ENCODE data around the gene DPYSL5. TPM values are rescaled to one million over a fixed set of nuclear protein-coding genes. Genes with fewer than 3 reads are reported as not detected.
A peak's percentile ranks its signal among the peaks of the same experiment; 100 is the strongest.

The DPYSL5 gene
- total RNA-seq, 2 donors from 2014 or later: not detected

GRCh38 chr2:26945991-26946750 lies 98.2 kb downstream of the DPYSL5 start:
- intact Hi-C loops (cut with DNase I): no loop called here
- no peak for DNase-seq (ENCODE audit: low spot score)

DNA sequence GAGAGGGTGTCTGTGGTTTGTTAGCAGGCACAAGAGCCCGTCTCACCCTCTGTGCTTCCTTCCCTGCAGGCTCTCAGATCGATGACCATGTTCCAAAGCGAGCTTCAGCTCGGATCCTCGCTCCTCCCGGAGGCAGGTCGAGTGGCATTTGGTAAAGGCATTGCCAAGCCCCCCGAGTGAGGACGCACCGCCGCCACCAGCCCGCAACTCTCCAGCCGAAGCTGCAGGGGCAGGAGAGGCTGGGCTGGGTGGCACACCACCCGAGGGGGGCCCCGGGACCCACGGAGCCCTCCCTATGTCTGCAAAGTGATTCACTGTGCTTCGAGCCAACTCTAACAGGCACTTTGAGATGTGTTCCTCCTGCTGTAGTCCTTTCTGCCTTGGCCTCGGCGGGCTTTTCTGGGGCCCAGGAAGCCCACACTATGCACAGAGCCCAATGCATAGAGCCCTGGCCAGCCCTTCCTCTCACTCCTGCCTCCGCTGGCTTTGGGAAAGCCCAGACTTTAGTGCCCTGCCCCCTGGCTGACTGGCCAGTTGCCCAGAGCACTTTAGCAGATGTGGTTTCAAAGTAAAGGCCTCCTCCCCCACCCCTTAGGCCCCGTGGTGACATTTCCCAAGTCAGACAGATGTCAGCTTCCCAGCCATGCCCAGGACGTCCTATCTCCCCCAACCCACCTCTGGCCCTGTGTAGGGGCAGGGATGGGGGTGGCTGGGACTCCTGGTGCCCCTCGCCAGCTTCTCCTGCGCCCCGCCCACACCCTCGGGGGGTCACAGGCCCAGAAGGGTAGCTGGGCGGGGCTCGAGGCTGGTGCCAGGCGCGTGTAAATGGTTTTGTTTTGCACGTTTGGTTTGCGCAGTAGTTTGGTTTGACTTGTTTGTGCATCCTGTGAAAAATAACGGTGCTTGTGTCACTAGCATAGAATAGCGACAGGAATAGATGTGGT lies 99.2 kb downstream of the DPYSL5 start:
- intact Hi-C loops (cut with DNase I): no loop called here
- DNase-seq (ENCODE audit: low spot score): no peak

- intact Hi-C loops (cut with DNase I): no loop called here
- no peak for DNase-seq (ENCODE audit: low spot score)
These were observed 100.9 kb downstream of the DPYSL5 start for GRCh38 chr2:26948800-26949199.

DNA sequence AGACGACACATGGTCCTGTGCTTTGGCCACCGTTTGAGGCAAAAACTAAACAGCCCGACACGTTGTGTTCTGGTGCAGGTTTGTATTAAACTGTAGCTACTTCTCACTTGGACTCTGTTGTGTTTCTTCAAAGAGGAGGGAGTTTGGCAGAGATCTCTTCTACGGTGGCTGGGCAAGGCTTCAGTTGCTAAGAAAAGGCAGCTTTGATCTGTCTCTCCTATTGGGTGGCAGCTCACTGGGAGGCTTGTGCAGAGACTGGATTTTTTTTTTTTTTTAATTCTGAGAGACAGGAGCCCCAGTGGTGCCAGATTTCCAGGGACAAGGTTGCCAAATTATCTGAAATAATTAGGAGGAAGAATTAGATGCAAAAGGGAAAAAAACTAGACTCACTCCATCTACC lies 102.3 kb downstream of the DPYSL5 start:
- DNase-seq (ENCODE audit: low spot score): no peak
- intact Hi-C loops (cut with DNase I): no loop called here

- intact Hi-C loops (cut with DNase I): no loop called here
These were observed 103.3 kb downstream of the DPYSL5 start for GRCh38 chr2:26951236-26951635.

DNA sequence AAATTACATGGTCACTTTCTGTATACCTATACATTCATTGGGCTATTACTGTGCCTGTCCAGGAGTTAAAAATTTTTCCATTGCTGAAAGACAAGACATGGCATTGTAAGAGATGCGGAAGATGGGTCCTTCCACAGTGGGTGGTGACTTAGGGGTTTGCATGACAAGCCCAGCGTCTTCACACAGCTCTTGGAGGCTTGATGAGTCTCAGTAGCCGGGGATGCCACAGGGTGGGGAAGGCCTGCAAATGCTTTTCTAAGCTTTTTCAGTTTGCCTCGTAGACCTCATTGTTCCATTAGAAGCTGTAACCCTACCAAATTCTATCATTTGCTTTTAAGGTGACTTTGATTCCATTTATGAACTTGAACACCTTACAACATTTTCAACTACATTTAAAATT lies 104.4 kb downstream of the DPYSL5 start:
- intact Hi-C loops (cut with DNase I): no loop called here
- no peak for DNase-seq (ENCODE audit: low spot score)

More at GRCh38 chr2:26951236-26951635, 103.3 kb downstream of the DPYSL5 start:
- no peak for DNase-seq (ENCODE audit: low spot score)

GRCh38 chr2:26954135-26954534 lies 106.2 kb downstream of the DPYSL5 start:
- DNase-seq (ENCODE audit: low spot score): no peak
- intact Hi-C loops (cut with DNase I): no loop called here

GRCh38 chr2:26957041-26957440 lies 109.1 kb downstream of the DPYSL5 start:
- intact Hi-C loops (cut with DNase I): no loop called here
- DNase-seq (ENCODE audit: low spot score): no peak

DNA sequence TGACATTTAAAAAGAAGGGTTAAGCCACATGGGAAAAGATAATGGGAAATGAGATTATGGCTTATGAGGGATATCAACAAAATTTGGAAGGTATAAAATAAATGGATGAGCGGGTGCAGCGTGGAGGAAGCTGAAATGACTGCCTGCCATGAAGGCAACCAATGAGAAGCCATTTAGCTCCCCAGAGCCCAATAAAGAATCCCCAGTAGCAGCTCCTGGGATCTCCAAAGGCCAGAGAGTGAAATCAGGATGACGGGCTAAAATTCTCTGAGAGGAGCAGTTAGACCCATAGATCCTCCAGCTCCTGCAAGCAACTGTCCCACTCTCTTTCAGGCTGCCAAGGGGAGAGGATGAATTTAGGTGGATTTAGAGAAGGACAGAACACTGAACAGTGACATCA lies 109.6 kb downstream of the DPYSL5 start:
- intact Hi-C loops (cut with DNase I): no loop called here
- no peak for DNase-seq (ENCODE audit: low spot score)

DNA sequence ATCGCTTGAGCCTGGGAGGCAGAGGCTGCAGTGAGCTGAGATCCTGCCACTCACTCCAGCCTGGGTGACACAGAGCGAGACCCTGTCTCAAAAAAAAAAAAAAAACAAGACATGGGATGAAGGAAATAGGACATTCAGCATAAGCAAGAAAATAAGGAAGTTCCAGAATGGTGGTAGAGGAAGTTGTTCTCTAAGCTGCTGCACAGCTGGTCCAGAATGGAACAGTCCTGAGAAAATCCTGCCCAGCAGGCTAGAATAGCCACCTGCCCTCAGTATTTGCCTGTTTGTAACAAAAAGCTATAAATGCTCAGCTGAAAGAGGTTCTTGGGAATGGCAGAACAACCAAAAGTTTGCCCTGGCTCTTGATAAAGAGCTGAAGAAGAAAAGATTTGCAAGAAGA lies 111.4 kb downstream of the DPYSL5 start:
- DNase-seq (ENCODE audit: low spot score): no peak
- intact Hi-C loops (cut with DNase I): no loop called here

GRCh38 chr2:26964446-26965130 lies 116.7 kb downstream of the DPYSL5 start:
- intact Hi-C loops (cut with DNase I): loop anchor here (5.0 to 10.0 kb wide), 2 partner anchors 118 to 320 kb away; partner anchors contain the start of gene TRIM54 (in 1 of the 2)
- DNase-seq (ENCODE audit: low spot score): no peak

DNA sequence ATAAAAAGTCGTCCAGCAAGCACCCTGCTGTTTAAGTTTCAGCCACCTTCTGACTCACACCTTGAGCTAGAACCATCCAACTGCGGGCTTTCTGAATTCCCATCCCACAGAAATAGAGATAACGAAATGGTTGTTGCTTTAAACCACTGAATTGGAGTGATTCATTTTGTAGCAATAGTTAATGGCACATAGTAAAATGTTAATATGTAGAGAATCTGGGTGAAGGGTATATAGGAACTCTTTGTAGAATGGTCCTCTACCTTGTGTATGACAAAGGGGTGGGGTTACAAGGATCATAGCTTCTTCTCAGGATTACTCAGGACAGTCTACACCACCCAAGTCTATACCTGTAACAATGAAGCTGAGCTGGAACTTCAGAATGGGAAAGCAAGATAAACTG lies 120.1 kb downstream of the DPYSL5 start:
- DNase-seq (ENCODE audit: low spot score): no peak
- intact Hi-C loops (cut with DNase I): loop anchor here in 1 of 2 donors (10.0 kb wide), 1 partner anchor 317 kb away; the partner anchor contains the start of gene TRIM54

DNA sequence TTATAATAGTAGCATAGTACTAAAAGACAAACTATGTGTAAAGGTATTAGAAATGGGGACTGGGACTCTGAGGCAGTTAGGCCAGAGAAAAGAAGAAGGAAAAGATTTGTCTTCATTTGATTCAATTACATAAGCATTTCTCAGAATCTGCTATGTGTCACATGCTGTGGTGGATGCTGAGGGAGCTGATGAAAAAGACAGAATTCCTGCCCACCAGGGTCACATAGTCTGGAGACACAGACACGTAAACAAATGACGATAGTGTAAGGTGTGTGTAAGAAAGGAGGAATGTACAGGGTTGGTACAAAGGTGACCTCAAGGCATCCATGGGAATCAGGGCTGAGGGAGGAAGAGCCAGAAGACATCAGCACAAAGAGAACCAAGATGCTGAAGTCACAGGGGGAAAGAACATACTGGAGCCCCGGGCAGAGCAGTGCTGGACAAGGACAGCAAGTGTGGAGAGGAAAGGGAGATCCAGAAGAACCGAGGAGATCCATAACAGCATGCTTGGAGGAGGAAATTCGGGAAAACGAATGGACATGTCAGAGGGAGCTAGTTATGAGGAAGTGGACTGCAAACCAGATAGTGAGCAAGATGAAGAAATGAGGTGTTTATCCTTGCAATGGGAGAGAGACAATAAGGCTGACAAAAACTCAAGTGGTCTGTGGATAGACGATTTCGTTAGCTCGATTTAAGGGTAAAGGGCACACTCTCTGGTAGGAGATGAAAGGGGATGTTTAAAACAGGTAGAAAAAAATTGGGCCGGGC lies 121.3 kb downstream of the DPYSL5 start:
- intact Hi-C loops (cut with DNase I): loop anchor here in 1 of 2 donors (10.0 kb wide), 1 partner anchor 316 kb away; the partner anchor contains the start of gene TRIM54
- DNase-seq (ENCODE audit: low spot score): no peak

DNA sequence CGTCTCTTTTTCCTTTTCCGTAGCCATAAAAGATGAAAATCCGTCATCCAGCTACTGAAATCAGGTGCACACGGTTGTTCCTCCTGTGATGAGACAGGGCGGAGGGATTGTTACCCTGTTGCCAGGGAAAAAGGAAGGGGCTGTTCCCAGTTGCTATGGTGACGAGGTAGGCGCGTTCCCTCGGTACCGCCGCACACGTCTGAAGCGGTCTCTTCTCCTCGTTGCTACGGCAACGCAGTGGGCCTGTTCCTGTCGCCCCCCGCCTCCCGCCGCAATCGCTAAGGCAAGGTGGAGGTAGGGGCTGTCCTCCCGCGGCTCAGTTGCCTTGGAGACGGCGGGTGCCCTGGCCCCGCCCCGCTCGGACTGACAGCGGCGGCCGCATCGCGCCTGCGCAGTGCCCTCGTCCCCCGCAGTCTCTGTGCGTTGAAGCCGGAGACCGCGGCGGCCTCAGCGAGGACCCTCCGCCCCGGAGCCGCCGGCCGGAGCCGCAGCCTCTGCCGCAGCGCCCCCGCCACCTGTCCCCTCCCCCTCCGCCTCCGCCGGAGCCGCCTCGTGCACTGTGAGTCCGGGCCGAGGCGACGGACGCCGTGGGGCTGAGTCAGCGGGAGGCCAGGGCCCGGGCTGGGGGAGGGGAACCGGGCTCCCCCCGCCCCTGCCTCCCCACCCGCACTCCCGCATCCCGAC lies 122.5 kb downstream of the DPYSL5 start, which contains the start of gene MAPRE3:
Gene MAPRE3, plus strand, starts transcription at position 394 of the 684 bp plus-strand sequence. CDS start 51,582 bp downstream, outside the sequence.
- peak; percentile 91 for DNase-seq (ENCODE audit: low spot score)
- intact Hi-C loops (cut with DNase I): loop anchor here in 1 of 2 donors (5.0 kb wide), 1 partner anchor 117 kb away; the partner anchor contains the start of gene KHK

DNA sequence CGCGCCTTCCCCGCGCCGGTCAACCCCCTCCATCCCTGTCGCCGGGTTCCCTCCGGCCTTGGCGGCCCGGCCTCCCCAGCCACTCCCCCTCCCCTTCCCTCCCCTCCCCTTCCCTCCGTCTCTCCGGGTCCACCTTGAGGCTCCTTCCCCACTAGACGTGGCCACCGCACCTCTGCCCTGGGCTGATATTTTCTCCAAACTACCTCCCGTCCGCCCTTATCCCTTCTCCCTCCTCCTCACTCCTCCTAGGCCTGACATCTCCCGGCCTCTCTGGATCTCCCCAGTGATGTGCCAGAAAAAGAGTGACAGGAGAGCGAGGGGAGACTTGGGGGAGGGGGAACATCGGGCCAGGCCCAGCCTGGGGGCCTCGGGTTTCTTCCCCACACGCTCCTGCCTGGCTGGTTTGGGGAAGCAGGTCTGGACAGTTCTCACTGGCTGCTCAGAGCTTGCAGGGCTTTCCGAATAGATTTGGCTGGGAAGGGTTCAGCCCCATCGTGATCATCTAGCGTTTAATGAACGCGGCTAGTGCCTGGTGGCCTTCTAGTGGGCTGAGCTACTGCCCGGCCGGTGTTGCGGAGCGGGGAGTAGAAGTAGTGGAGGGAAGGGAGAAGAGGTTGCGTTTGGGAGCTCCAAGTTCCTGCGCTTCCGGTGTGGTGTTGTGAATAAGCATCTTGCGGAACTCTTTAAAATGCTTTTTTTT lies 123.1 kb downstream of the DPYSL5 start:
- intact Hi-C loops (cut with DNase I): loop anchor here (1.0 to 5.0 kb wide), 2 partner anchors 13 to 116 kb away; partner anchors contain the start of gene KHK (in 1 of the 2)

GRCh38 chr2:26971911-26972786 lies 124.2 kb downstream of the DPYSL5 start:
- DNase-seq (ENCODE audit: low spot score): no peak
- intact Hi-C loops (cut with DNase I): loop anchor here (1.0 to 5.0 kb wide), 2 partner anchors 12 to 115 kb away; partner anchors contain the start of gene KHK (in 1 of the 2)

More for the DNA sequence above, 123.1 kb downstream of the DPYSL5 start:
- DNase-seq (ENCODE audit: low spot score): no peak

All from posterior vena cava (tissue), 2 donors.